Measurements from ENCODE around the gene ADGRF5.

Gene ADGRF5

GRCh38 chr6:46932526-46933319 is 11.0 kb upstream of the ADGRF5 start:
- no peak for DNase-seq (ENCODE audit: low spot score)

- no peak for DNase-seq (ENCODE audit: low spot score)
Observed at GRCh38 chr6:46931416-46931815, 9.7 kb upstream of the ADGRF5 start.

GRCh38 chr6:46930331-46930730 is 8.6 kb upstream of the ADGRF5 start:
- no peak for DNase-seq (ENCODE audit: low spot score)

- no peak for DNase-seq (ENCODE audit: low spot score)
Observed at GRCh38 chr6:46927066-46927465, 5.3 kb upstream of the ADGRF5 start.

GRCh38 chr6:46926481-46926880 is 4.7 kb upstream of the ADGRF5 start:
- no peak for DNase-seq (ENCODE audit: low spot score)

GRCh38 chr6:46925563-46926253 is 4.0 kb upstream of the ADGRF5 start:
- DNase-seq (ENCODE audit: low spot score): no peak

- DNase-seq (ENCODE audit: low spot score): no peak
Observed at GRCh38 chr6:46923476-46923875, 1.7 kb upstream of the ADGRF5 start.

GRCh38 chr6:46921059-46921458 is 679 bp downstream of the ADGRF5 start:
- DNase-seq (ENCODE audit: low spot score): no peak

GRCh38 chr6:46918806-46919205 is 2.9 kb downstream of the ADGRF5 start:
- DNase-seq (ENCODE audit: low spot score): no peak

GRCh38 chr6:46917002-46917545 is 4.7 kb downstream of the ADGRF5 start:
- no peak for DNase-seq (ENCODE audit: low spot score)

- DNase-seq (ENCODE audit: low spot score): no peak
Observed at GRCh38 chr6:46915866-46916265, 5.9 kb downstream of the ADGRF5 start.

- DNase-seq (ENCODE audit: low spot score): no peak
Observed at GRCh38 chr6:46915380-46915779, 6.4 kb downstream of the ADGRF5 start.

- no peak for DNase-seq (ENCODE audit: low spot score)
Observed at GRCh38 chr6:46914279-46914810, 7.4 kb downstream of the ADGRF5 start.

GRCh38 chr6:46909371-46909770 is 12.4 kb downstream of the ADGRF5 start:
- no peak for DNase-seq (ENCODE audit: low spot score)

GRCh38 chr6:46906776-46907175 is 15.0 kb downstream of the ADGRF5 start:
- DNase-seq (ENCODE audit: low spot score): no peak

GRCh38 chr6:46904117-46904516 is 17.6 kb downstream of the ADGRF5 start:
- DNase-seq (ENCODE audit: low spot score): no peak

GRCh38 chr6:46903175-46903574 is 18.6 kb downstream of the ADGRF5 start:
- DNase-seq (ENCODE audit: low spot score): no peak

- no peak for DNase-seq (ENCODE audit: low spot score)
Observed at GRCh38 chr6:46901882-46902314, 19.8 kb downstream of the ADGRF5 start.

GRCh38 chr6:46900266-46900665 is 21.5 kb downstream of the ADGRF5 start:
- no peak for DNase-seq (ENCODE audit: low spot score)

- no peak for DNase-seq (ENCODE audit: low spot score)
Observed at GRCh38 chr6:46899659-46900058, 22.1 kb downstream of the ADGRF5 start.

GRCh38 chr6:46898006-46898405 is 23.7 kb downstream of the ADGRF5 start:
- no peak for DNase-seq (ENCODE audit: low spot score)

- no peak for DNase-seq (ENCODE audit: low spot score)
Observed at GRCh38 chr6:46896871-46897270, 24.9 kb downstream of the ADGRF5 start.

GRCh38 chr6:46895930-46896329 is 25.8 kb downstream of the ADGRF5 start:
- DNase-seq (ENCODE audit: low spot score): no peak

Measured in germinal center (tissue), 1 donor.